Ecto neural progenitor cell (in vitro differentiated cells): ENCODE measurements around the gene PPIB.

Experiments used
- DNase-seq: peaks from one replicate; pipeline ENCODE4 v3.0.0-alpha.2; 2018; ENCODE audit warnings: low spot score

Gene PPIB

DNA sequence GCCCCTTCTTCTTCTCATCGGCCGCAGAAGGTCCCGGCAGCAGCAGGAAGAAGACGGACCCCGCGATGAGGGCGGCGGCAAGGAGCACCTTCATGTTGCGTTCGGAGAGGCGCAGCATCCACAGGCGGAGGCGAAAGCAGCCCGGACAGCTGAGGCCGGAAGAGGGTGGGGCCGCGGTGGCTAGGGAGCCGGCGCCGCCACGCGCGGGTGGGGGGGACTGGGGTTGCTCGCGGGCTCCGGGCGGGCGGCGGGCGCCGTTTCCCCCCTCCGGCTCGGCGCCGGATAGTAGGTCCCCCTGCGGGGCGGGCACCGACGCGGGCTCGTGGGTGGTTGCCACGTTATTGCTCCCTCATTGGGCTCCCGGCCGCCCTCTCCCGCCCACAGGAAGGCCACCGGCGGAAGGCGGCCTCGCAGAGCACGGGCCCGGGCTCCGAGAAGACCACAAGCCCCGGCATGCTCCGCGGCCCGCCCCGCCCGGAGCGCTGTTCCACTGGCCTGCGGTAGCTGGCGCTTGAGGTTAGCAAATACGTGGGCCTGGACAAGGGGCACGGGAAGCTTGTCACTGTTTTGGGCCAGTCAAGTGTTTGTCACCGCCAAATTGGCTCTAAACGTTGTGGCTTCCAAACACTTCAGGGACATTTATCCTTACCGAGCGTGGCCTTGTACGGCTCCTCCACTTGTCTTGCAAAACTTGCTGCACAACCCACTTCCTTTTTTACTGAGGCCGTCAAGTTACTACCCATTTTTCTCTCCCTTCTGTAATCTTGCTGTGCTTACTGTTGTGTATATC lies at the start of gene PPIB:
TSS of gene PPIB (minus strand) at position 154 of the 790 bp plus-strand sequence. CDS start at position 118, 36 bp downstream.
- peak; percentile 97 for DNase-seq

DNA sequence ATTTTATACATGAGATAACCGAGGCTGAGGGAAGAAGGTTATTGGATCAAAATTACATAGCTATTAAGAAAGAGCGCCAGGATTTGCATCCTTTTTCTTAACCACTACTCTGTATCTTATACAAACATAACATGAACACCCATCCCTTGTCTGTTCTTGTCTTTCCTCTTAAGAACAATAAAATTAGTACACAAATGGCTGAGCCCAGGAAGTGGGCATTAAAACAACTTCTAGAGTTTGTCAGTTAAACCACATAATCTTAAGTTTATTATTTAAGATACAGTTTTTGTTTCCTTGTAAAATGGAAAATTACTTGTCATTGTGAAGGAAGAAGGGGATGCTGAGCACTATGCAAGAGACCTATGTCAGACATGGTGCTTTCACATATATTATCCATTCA lies 48.9 kb upstream of the PPIB start:
- no peak for DNase-seq

DNA sequence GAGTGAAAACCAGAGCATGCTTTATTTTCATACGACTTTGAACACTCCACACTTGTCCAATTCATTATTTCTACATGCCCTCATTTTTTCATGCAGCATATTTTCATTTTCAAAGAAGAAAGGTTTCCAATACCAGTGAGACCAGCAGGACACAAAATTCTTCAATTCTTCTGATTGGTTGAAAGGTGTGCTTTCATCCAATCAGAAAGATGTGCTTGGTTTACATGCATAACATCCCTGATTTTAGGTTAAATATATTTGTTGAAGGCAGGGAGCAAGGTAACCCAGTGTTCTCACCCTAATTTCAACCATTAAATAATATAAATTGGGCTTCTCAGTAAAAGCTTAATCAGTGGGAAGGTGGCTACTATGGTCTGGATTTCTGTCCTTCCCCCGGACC lies 47.5 kb upstream of the PPIB start:
- no peak for DNase-seq

DNA sequence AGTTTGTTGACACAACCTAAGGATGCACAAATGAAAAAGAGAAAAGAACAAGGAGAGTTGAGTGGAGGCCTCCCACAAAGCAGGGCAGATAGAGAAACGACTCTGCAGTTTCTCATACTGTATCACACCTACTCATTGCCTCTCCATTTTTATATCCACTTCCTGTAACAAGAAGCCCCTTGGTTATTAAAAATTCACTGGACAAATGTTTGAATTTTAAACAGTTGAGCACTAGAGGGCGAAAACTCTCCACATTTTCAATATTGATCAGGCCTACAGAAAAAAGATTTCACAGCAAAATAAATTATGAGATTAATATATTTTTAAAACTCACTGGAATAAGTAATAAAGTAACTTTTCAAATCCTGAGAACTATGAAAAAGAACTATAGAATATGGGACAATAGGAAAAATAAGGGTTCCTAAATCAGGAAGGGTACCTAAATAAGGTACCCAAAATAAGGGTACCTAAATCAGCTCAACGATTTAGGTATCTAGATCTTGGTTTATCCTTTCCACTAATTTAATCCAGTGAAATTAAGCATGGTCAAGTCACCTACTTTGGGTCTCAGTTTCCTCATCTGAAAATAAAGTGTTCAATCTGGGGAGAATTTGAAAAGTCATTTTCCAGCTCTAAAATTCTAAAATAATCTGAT lies 47.0 kb upstream of the PPIB start:
- no peak for DNase-seq

DNA sequence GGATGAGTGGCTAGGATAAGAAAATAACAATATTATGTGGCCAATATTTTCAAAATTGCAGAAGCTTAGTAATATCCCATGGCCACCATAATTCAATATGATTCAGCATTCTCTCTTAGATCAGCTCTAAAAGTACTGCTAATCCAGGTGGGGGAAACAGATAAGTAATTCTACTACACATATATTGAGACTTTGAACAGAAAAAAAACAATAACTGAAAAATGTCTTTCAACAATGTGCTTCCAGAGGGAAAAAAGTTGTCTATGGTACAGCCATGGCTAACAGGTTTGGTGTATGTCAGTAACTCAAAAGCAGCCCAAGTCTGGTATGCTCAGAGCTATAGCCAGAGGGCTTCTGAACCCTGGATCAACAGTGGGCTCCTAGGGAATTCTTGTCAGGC lies 42.4 kb upstream of the PPIB start:
- no peak for DNase-seq

DNA sequence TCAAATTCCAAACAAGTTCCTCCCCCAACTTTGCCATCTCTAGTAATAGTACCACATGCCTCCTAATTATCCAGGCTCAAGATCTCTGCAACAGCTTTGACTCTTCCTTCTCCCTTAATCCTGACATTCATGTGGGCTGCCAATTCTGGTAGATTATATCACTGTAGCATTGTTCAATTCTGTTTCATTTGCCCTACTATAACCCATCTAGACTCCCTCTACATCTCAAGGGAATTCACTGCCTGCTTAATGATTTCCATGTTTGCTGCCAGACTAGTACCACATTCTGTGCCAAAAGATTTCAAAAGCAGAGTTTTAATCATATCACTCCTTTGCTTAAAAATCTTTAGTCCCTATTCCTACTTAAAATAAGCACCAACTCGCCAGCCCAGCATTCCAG lies 34.6 kb upstream of the PPIB start:
- DNase-seq, result no peak

DNA sequence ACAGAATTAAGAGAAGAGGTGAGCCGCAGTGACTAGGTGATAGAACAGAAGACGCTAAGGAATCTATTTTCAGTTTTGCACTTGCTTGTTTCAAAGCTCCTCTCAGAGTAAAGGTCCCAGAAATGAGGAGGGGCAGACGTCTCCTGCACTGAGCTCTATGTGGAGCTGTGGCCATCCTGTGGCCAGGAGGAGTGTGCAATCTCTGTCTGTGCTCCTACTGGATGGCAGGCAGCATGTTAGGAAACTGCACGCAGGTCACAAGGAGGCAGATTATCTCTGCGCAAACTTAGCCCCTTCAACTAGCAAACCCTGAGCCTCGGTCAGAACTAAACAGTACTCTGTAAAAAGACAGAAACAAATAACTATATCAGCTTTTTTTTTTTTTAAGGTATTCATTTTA lies 31.1 kb upstream of the PPIB start:
- peak; percentile 53 for DNase-seq

DNA sequence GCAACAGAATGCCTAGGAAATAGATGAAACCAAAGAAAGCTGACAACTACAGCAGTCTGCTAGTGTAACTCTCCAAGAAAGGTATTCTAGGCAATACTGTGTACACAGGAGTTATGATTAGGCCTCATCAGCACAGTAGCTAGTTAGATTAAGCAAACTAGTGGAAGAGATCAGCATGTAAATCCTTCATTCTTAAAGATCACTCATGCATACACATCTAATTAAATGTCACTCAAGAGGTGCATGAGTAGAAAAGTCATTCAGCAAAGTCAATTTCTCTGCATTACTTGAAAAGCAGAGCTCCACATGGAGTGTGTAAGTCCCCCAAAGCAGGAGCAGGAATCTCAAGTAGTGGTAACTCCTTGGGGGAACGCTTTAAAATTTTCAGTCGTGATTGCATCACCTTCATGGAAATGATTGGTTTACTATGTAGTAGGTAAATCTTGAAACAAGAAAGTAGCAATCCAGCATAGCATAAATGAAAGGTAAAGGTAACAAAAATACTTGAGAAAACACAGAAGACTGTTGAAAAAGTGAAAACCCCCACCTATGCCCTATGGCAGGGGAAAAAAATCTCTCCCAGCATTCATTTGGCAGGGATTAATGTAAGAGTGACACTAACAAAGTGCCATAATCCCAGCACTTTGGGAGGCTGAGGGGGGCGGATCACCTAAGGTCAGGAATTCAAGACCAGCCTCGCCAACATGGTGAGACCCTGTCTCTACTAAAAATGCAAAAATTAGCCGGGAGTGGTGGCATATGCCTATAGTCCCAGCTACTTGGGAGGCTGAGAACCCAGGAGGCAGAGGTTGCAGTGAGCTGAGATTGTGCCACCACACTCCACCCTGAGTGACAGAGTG lies 29.4 kb upstream of the PPIB start:
- no peak for DNase-seq

DNA sequence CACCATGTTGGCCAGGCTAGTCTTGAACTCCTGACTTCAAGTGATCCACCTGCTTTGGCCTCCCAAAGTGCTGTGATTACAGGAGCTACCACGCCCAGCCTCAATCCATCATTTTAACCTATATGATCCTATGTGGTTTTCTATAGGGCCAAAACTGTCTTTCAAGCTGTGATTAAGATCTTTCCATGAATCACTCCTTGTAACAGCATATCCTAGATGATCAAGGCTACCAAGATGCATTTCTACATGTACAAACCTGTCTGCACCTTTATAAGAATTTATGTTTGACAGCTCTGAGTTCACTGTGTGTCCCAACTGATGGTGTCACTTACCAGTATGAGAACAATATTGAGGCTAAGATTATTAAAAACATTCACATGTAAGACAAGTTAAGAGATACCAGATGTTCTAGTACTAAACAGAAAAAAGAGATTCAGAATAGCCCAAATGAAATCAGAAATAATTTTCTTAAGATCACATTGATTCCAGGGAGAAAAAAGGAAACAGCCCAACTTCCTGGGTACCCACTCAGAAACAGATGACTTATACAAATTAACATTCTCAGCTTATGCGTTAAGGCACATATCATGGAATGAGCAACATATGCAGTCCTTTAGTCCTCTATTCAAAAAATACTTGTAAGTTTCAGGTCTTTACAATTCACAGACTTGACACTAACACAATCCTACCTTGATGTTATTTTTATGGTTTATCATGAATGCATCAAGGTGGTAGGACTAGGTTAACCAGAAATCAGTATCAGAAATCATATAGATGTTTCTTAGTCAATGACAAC lies 24.8 kb upstream of the PPIB start:
- no peak for DNase-seq

DNA sequence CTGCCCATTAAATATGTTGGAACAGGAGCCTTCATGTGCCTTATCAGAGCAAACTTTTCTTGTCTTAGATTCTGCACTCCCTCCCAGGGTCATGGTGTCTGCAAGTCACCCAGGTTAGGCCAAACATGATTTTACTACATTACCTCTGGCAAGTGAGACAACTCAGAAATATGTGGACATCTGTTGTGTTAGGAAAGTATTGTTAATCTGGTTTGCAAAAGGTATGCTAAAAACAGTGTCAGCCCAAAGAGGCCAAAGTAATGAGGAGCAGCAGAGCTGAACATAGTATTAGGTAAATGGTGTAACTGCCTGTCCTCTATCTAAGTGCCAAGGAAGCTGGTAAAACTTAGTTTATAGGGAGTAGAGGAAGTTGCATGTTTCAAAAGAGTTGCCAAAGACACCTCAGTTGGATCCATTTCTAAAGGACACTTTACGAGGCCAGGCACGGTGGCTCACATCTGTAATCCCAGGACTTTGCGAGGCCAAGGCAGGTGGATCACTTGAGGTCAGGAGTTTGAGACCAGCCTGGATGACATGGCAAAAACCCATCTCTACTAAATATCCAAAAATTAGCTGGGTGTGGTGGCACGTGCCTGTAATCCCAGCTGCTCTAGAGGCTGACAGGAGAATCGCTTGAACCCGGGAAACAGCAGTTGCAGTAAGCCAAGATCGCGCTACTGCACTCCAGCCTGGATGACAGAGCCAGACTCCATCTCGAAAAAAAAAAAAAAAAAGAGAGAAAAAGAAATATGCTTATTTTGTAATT lies 22.5 kb upstream of the PPIB start:
- DNase-seq, result no peak

DNA sequence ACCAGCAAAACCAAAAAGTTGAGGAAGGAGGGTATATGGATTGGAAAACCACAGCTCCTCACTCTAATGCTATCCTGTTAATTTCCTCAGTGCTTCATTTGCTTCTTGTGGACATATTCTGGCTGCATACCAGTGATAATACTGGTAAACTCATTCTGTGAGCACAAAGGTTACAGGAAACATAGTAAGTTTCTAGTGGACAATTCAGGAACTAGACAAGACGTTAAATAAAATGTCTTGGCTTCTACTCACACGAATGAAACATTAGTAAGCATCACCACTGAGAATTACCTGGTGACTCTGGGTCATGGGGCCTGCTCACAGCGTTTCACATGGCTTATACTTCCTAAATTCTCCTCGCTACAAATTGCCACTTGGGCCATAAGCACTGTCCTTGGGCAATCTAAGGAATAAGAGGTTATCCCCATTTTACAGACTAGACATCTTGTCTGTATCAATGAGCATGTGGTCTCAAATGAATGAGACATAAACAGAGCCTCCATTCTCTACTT lies 20.1 kb upstream of the PPIB start:
- DNase-seq, result no peak

DNA sequence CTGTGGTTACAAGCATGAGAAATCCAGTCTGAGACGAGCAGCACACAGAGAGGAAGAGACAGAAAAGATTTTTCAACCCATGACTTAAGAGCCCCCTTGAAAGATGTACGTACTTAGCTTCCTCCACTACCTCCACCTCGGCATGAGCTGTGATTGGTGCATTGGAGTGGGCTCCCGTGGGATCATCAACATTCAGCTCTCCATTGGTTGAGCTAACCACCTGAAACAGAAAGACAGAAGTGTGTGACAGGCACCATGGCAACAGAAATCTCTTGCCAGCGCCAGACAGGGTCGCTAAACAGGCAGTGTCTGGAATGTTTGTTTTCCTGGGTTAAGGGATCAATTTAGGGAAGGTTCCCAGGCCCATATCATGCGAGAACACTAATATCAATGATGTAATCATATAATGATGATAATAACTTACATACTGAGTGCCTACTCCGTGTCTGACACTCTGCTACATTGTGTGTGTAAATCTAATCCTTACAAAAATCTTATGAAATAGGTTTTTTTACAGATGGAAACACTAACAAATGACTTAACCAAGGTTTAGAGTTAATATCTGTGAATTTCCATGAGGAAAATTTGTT lies 17.5 kb upstream of the PPIB start:
- no peak for DNase-seq

DNA sequence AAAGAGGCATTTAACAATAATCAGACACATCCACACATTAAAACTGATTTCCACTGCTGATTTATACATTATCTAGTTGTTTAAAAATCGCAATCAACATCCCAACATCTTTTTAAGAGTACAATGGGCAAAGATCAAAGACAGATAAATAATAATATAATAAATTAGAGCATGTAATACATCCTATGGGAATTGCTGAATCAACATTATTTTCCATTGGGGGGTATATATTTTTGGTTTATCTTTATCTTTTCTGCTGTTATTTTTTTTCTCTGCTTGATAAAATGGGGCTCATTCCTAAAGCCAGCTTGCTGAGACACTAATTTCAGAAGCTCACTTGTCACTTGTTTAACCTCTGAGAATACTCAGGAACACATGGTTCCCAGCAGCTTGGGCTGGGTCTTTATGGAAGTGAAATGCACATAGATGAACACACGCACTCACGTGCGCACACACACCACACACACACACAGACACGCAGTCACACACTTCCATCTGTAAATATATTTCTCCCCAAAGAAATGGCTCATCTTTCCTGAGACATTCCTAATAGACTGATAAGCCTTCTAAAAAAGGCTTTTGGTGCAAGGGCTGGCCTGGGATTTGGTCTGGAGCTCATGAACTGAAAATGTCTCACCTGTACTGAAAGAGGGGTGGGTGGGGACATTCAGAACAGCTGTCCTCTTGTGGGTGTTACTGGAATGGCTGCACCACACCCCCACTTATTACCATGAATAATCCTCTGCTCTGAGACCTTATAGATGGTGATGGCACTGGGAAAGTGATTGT lies 3.5 kb upstream of the PPIB start:
- no peak for DNase-seq

DNA sequence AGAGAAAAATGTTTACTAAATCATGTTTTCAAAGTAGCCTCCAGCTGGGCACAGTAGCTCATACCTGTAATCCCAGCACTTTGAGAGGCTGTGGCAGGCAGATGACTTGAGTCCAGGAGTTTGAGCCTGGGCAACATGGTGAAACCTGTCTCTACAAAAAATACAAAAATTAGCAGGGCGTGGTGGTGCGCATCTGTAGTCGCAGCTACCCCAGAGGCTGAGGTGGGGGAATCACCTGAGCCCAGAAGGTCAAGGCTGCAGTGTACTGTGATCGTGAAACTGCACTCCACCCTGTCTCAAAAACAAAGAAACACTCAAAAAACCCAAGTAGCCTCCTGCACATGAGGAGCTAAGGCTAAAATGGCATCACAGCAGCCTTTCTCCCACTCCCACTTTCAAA lies 1.6 kb upstream of the PPIB start:
- DNase-seq, result no peak

DNA sequence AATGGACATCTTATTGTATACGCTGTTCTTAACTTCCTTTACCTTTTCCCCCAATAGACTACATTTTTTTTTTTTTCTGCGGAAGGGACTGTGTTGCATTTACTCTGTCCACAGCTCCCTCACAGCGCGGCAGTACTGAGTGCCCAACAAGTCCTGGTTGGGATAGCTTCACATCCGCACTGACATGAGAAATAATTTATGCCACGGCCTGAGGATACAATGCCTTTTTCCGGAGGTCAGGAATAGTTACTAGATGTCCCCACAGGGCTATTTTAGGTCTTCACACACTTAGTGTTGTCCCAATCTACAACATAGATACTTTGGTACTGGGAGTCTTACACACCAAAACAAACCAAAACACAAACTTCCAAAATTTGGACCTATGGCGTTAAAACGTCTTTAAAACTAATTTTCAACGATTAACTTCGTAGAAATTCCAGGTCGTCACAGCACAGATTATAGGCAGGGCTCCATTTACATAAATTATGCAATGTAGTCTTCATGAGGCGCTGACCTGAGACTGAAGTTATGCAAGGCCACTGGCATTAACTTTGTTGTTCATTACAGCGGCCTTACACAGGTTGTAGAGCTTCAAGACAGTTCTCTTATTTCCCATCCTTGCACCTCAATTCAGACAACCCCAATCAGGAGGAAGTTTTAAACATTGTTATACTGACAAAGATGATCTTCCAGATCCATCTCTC lies 989 bp upstream of the PPIB start:
- no peak for DNase-seq

DNA sequence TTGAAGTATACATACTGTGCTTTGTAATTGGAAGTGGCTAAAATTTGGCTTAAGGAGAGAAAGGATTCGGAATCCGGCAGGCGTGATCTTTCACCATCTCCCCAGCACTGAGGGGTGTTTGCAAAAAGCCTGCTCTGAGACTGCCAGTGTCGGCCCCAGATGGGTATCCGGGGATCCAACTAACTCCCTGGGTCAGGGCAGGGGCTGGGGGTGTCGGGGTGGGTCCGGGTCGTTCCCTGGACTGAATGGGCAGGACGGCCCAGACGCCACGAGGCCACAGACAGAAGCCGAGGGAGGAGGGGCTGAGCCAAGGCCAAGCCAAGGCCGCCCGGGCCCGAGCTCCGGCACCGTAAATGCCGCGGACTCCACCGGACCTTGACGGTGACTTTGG lies 349 bp downstream of the PPIB start:
- DNase-seq, result no peak

DNA sequence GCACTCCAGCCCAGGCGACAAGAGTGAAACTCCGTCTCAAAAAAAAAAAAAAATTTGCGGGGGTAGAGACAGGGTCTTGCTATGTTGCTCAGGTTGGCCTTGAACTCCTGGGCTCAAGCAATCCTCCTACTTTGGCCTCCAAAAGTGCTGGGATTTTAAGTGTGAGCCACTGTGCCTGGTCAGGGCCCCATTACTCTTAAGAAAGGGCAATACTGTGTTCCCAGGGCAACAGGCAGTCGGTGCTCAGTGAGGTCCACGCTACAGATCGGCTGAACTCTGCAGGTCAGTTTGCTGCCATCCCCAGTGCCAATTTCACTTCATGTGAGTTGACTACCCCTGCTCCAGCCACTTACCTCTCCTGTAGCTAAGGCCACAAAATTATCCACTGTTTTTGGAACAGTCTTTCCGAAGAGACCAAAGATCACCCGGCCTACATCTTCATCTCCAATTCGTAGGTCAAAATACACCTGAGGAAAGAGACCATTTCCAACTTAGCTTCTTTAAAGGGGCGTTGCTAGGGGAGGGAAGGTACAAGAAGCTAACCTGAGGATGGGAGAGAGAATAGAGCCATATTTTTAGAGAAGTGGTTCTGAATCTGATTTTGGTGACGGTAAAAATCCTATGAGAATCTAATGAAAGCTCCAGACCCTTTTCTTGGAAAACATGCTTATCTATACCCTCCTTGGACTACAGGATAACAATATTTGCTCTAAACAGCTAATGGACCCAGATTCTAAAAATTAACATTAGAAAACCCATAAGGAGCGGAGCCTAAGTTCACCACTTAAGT lies 939 bp downstream of the PPIB start:
- no peak for DNase-seq

DNA sequence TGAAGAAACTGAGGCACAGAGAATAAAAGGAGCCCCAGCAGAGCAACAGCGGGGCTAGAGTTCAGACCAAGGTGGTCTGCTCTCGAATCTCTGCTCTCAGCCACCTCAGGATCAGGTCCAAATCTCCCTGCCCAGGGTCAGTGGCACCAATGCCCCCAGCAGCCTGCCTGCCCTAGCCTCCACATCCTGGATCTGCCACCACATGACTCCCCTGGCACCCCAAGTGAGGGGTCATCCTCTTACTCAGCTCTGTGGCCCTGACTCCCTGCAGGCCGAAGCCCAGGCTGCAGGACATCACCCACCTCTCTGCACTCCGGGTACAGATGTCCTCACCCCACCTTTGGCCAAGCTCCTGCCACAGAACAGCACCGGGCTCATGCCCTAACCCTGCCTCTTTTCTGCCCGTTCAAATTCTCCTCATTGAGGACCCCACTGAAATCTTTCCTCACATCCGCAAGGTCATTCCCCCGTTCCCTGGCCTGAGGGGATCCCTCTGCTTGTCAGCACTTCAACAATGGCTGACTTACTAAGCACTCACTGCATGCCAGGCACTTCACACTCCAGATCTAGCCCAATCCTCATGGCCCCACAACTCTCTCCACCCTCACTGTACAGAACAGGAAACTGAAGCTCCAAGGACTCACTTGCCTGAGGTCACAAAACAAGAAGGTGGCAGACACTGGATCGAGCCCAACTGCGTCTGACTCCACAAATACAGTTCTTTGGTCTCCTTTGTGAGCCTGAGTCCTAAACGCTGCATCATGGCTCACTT lies 4.3 kb downstream of the PPIB start:
- DNase-seq, result no peak
